Right atrium auricular region (tissue), 2 donors: ENCODE data around the gene LEMD3. TPM values are rescaled to one million over a fixed set of nuclear protein-coding genes. Genes with fewer than 3 reads are reported as not detected.

Experiments used
- DNase-seq: peaks from one replicate; pipeline ENCODE4 v3.0.0-alpha.2; 2019; ENCODE audit warnings: low spot score
- H3K27ac ChIP-seq, 2 donors: fragments of 200-600 bp; sonication (generic); 1 replicate in 1 of 2; 2 replicates in 1 of 2; pipeline ENCODE4 v1.5.1; 2016 to 2019
- H3K27me3 ChIP-seq, 2 donors: fragments of 200-600 bp; sonication (generic); one replicate each; pipeline versions ENCODE4 v1.5.1 to v1.6.0; 2017 to 2019
- H3K36me3 ChIP-seq: fragments of 200-600 bp; sonication (generic); one replicate; pipeline ENCODE4 v1.5.1; 2016
- H3K4me1 ChIP-seq, 2 donors: fragments of 200-600 bp; sonication (generic); one replicate each; pipeline versions ENCODE4 v1.5.1 to v1.6.0; 2017 to 2019
- H3K4me3 ChIP-seq, 2 donors: fragments of 200-600 bp; sonication (generic); 1 replicate in 1 of 2; 2 replicates in 1 of 2; pipeline ENCODE4 v1.5.1; 2017 to 2019; ENCODE audit warnings: mild to moderate bottlenecking in 1 of 2, moderate library complexity in 1 of 2
- H3K9me3 ChIP-seq, 2 donors: fragments of 200-600 bp; sonication (generic); one replicate each; pipeline ENCODE4 v1.5.1; 2019
- total RNA-seq, 2 donors: library from RNA; depleted of rRNA; stranded (reverse); fragments of >200 nt; gene quantifications; one replicate each; pipeline ENCODE4 v1.1.0, GENCODE V29; 2016
- TF ChIP-seq, protein P1 (sequence below), 2 donors: fragments of 200-600 bp; sonication (generic); IDR thresholded peaks; one replicate each; pipeline ENCODE4 v1.5.1; 2019; ENCODE audit warnings: antibody characterized with exemption in 2 of 2

LEMD3 gene
- total RNA-seq, 2 donors from 2014 or later = 11.3 to 14.0 TPM

DNA sequence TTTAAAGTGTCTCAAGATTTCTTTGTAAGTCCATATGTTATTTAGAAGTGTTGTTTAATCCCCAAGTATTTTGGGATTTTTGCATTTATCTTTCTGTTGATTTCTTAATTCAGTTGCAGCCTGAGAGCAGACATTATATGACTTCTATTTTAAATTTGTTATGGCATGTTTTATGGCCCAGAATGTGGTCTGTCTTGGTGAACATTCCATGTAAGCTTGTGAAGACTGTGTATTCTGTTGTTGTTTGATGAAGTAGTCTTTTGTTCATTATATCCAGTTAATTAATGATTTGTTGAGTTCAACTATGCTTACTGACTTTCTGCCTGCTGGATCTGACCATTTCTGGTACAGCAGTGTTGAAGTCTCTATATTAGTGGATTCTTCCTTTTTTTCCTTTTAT, 34.0 kb downstream of the LEMD3 start:
- DNase-seq = no peak
- H3K27me3 ChIP-seq = no peaks in the 10 kb centered on the region
- no peak overlapping the region for H3K4me3 ChIP-seq
- no peaks in the 10 kb centered on the region for H3K36me3 ChIP-seq
- TF ChIP-seq, protein P1, sequence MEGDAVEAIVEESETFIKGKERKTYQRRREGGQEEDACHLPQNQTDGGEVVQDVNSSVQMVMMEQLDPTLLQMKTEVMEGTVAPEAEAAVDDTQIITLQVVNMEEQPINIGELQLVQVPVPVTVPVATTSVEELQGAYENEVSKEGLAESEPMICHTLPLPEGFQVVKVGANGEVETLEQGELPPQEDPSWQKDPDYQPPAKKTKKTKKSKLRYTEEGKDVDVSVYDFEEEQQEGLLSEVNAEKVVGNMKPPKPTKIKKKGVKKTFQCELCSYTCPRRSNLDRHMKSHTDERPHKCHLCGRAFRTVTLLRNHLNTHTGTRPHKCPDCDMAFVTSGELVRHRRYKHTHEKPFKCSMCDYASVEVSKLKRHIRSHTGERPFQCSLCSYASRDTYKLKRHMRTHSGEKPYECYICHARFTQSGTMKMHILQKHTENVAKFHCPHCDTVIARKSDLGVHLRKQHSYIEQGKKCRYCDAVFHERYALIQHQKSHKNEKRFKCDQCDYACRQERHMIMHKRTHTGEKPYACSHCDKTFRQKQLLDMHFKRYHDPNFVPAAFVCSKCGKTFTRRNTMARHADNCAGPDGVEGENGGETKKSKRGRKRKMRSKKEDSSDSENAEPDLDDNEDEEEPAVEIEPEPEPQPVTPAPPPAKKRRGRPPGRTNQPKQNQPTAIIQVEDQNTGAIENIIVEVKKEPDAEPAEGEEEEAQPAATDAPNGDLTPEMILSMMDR (IDR thresholded peaks at IDR 0.05) = no peak
- no peak overlapping the region for H3K27ac ChIP-seq
- H3K9me3 ChIP-seq = no peaks in the 10 kb centered on the region
- peaks cover 0 to 7% of the 10 kb centered on the region in 2 donors for H3K4me1 ChIP-seq

DNA sequence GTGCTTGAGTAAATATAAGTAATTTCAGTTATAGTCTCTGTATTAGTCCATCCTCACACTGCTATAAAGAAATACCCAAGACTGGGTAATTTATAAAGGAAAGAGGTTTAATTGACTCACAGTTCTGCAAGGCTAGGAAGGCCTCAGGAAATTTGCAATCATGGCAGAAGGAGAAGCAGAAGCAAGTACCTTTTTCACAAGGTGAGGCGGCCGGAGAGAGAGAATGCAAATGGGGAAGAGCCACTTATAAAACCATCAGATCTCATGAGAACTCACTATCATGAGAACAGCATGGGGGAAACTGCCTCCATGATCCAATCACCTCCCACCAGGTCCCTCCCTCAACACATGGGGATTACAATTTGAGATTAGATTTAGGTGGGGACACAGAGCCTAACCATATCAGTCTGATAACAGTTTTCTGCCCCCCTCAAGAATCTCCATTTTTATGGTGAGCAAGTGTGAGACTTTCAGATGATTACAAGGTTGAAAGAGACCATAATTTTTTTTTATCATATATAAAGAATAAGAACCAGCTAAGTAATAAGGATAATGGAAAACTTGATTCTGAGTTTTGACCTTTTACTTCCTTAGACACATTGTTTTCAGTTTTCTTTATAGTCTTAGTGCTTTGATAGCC, 35.6 kb downstream of the LEMD3 start:
- Histone ChIP-seq H3K36me3 (no peaks in the 10 kb centered on the region), H3K4me3 (no peak overlapping the region), H3K27me3 (no peaks in the 10 kb centered on the region), H3K9me3 (no peaks in the 10 kb centered on the region), H3K4me1 (peaks cover 0 to 18% of the 10 kb centered on the region in 2 donors), H3K27ac (no peak overlapping the region)
- no peak for DNase-seq
- TF ChIP-seq, protein P1 (IDR thresholded peaks at IDR 0.05) = no peak

DNA sequence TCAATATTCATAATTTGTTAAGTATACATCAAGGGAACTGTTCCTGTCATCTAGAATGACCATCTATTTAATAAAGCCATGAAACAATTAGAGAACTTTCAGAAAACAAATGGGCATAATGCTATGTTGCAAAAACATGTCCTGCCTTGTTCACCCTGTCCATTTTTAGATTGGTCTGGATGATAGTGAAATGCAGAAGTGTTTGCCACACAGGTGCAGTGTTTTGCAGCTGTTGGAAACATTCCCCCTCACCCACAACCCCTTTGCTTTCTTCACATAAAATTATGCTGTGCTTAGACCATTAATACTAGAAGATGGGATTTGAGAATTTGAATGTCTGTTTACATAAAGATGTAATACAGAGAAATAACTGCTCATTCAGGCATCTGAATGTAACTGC, 36.5 kb downstream of the LEMD3 start:
- TF ChIP-seq, protein P1 (IDR thresholded peaks at IDR 0.05) = no peak
- H3K4me1 ChIP-seq = peaks cover 0 to 18% of the 10 kb centered on the region in 2 donors
- no peak overlapping the region for H3K4me3 ChIP-seq
- no peaks in the 10 kb centered on the region for H3K9me3 ChIP-seq
- DNase-seq = no peak
- no peaks in the 10 kb centered on the region for H3K36me3 ChIP-seq
- no peaks in the 10 kb centered on the region for H3K27me3 ChIP-seq
- H3K27ac ChIP-seq = no peak overlapping the region

DNA sequence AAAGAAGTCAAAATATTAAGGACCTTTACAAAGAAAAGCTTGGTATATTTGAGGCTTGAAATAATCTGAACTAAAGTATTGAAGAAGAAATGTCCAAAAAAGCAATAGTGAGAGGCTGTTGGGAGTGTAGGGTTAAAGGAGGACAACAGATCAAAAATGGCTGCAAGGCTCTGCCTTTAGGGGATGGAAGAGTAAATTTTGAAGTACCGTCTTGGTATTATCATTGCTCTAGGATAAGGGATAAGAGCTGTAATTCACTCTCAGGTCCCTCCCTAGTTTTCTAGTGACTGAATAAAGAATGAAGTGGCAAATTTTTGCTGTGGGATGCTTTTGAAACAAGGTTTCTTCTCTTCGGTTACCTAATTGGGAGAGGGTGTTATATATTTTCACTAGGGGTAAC, 38.7 kb downstream of the LEMD3 start:
- H3K36me3 ChIP-seq = no peaks in the 10 kb centered on the region
- H3K27ac ChIP-seq = no peak overlapping the region
- no peak for DNase-seq
- no peaks in the 10 kb centered on the region for H3K9me3 ChIP-seq
- H3K27me3 ChIP-seq = no peaks in the 10 kb centered on the region
- TF ChIP-seq, protein P1 (IDR thresholded peaks at IDR 0.05) = no peak
- H3K4me1 ChIP-seq = peaks cover 0 to 18% of the 10 kb centered on the region in 2 donors
- no peak overlapping the region for H3K4me3 ChIP-seq

DNA sequence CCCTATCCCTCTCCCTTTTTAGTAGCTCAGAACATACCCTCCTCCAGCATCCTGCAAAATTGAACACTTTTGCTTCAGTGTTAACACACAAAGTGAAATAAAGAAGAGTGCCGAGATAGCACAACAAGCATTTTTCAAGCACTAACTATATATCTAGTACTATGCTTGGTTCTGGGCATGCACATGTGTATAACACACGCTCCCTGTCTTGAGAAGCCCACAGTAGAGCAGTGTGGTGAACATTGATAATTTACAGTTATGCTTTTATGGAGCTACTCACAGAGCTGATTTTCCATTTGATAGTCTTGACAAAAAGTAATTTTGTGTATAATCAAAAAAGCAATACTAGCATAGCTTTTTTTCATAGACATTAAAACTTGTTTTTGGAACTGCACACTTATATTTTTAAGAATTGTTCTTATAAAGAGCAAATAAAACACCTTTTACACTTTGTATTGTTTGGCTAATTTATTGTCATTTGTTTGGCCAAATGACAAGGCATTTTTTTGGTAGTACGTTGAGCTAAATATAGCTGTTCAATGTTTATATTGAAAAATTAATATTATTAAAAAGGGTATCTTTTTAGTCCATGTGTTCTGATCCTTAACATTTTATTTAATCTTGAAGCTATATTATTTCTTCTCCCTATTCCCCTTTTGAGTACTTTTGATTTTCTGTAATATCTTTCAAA, 39.7 kb downstream of the LEMD3 start:
- TF ChIP-seq, protein P1 (IDR thresholded peaks at IDR 0.05) = no peak
- no peaks in the 10 kb centered on the region for H3K36me3 ChIP-seq
- H3K9me3 ChIP-seq = no peaks in the 10 kb centered on the region
- peaks cover 0 to 18% of the 10 kb centered on the region in 2 donors for H3K4me1 ChIP-seq
- no peak overlapping the region for H3K4me3 ChIP-seq
- no peaks in the 10 kb centered on the region for H3K27me3 ChIP-seq
- no peak overlapping the region for H3K27ac ChIP-seq
- DNase-seq = no peak
